Activated CD4-positive, alpha-beta T cell treated with anti-CD3 and anti-CD28 coated beads, Interleukin-2, amount 10 ng/mL, durations not matched to agents 7 days and 5 days (primary cell): Measurements from ENCODE around the gene ZSWIM8. TPM values are rescaled to one million over a fixed set of nuclear protein-coding genes. Genes with fewer than 3 reads are reported as not detected.
A peak's percentile ranks its signal among the peaks of the same experiment; 100 is the strongest.

Experiments
- CTCF ChIA-PET: fragments of 350-600 bp; sonication (Branson Sonifier 250); formaldehyde crosslinking; loops from one replicate; lab custom pipeline; 2021; ENCODE audit warnings: antibody characterized with exemption; lab: Charles Lee
- POLR2A ChIA-PET: fragments of 350-600 bp; sonication (Branson Sonifier 250); formaldehyde crosslinking; loops from one replicate; lab custom pipeline; 2021; ENCODE audit warnings: antibody characterized with exemption; lab: Charles Lee
- DNase-seq: peaks from one replicate; pipeline ENCODE4 v3.0.0-alpha.2; 2020
- H3K27ac Mint-ChIP-seq: one replicate; pipeline ENCODE4 v1.8.0; 2021; ENCODE audit warnings: mild to moderate bottlenecking, moderate library complexity, mixed read lengths
- H3K27me3 Mint-ChIP-seq: one replicate; pipeline ENCODE4 v1.8.0; 2021; ENCODE audit warnings: mixed read lengths
- H3K36me3 Mint-ChIP-seq: one replicate; pipeline ENCODE4 v1.8.0; 2021; ENCODE audit warnings: low read depth, mixed read lengths
- H3K4me1 Mint-ChIP-seq: one replicate; pipeline ENCODE4 v1.8.0; 2021; ENCODE audit warnings: mixed read lengths
- H3K4me3 Mint-ChIP-seq: one replicate; pipeline ENCODE4 v1.8.0; 2021; ENCODE audit warnings: mild to moderate bottlenecking, moderate library complexity, mixed read lengths
- H3K9me3 Mint-ChIP-seq: one replicate; pipeline ENCODE4 v1.8.0; 2021; ENCODE audit warnings: mixed read lengths
- total RNA-seq, 2 experiments: library from RNA; stranded (reverse); gene quantifications; one replicate each; pipeline ENCODE4 v1.2.3, GENCODE V29; 2021

ZSWIM8 gene
- total RNA-seq, 2 experiments from 2014 or later: 79.2 to 87.3 TPM

- Mint-ChIP-seq H3K27ac (peak overlapping the region; percentile 69), H3K4me1 (peaks cover 37% of the 10 kb centered on the region), H3K9me3 (no peaks in the 10 kb centered on the region), H3K36me3 (peaks cover 48% of the 10 kb centered on the region), H3K4me3 (peak overlapping the region; percentile 40), H3K27me3 (no peaks in the 10 kb centered on the region)
- CTCF ChIA-PET: interaction anchor here (0.8 to 2.5 kb wide), 4 partner anchors 10 to 67 kb away, joined by 3 to 7 read pairs (median 4); partner anchors contain the start of gene CAMK2G
- POLR2A ChIA-PET: interaction anchor here (0.6 kb wide), 1 partner anchor 27 kb away, joined by 3 read pairs; no protein-coding TSS in a partner anchor
- no peak for DNase-seq
Measured at GRCh38 chr10:73812657-73813056, 27.3 kb downstream of the ZSWIM8 start.

GRCh38 chr10:73813333-73813732 lies 27.9 kb downstream of the ZSWIM8 start:
- peaks cover 42% of the 10 kb centered on the region for H3K36me3 Mint-ChIP-seq
- H3K27me3 Mint-ChIP-seq: no peaks in the 10 kb centered on the region
- ChIA-PET CTCF (interaction anchor here (1.3 to 2.5 kb wide), 3 partner anchors 10 to 66 kb away, joined by 3 to 7 read pairs (median 6); partner anchors contain the start of gene CAMK2G), POLR2A (no interaction called here)
- no peak overlapping the region for H3K4me3 Mint-ChIP-seq
- H3K4me1 Mint-ChIP-seq: peaks cover 31% of the 10 kb centered on the region
- DNase-seq: no peak
- no peaks in the 10 kb centered on the region for H3K9me3 Mint-ChIP-seq
- no peak overlapping the region for H3K27ac Mint-ChIP-seq

GRCh38 chr10:73814276-73814895 lies 29.0 kb downstream of the ZSWIM8 start:
- POLR2A ChIA-PET: interaction anchor here (0.6 kb wide), 1 partner anchor 8 kb away, joined by 3 read pairs; no protein-coding TSS in a partner anchor
- Mint-ChIP-seq H3K27me3 (no peaks in the 10 kb centered on the region), H3K4me1 (peaks cover 23% of the 10 kb centered on the region), H3K4me3 (no peak overlapping the region), H3K9me3 (no peaks in the 10 kb centered on the region), H3K36me3 (peaks cover 35% of the 10 kb centered on the region), H3K27ac (no peak overlapping the region)
- DNase-seq: no peak
- CTCF ChIA-PET: interaction anchor here (1.4 to 2.5 kb wide), 2 partner anchors 9 to 46 kb away, joined by 4 to 7 read pairs; no protein-coding TSS in a partner anchor

GRCh38 chr10:73814896-73815718 lies 29.7 kb downstream of the ZSWIM8 start:
- Mint-ChIP-seq H3K27ac (no peak overlapping the region), H3K36me3 (peaks cover 32% of the 10 kb centered on the region)

GRCh38 chr10:73815719-73816030 lies 30.3 kb downstream of the ZSWIM8 start:
- Mint-ChIP-seq H3K4me1 (peaks cover 12% of the 10 kb centered on the region), H3K4me3 (no peak overlapping the region), H3K27ac (no peak overlapping the region), H3K27me3 (no peaks in the 10 kb centered on the region), H3K36me3 (peaks cover 28% of the 10 kb centered on the region), H3K9me3 (no peaks in the 10 kb centered on the region)
- POLR2A ChIA-PET: no interaction called here
- DNase-seq: no peak
- CTCF ChIA-PET: interaction anchor here (0.7 to 1.9 kb wide), 4 partner anchors 17 to 64 kb away, joined by 3 to 6 read pairs (median 3); no protein-coding TSS in a partner anchor

More at GRCh38 chr10:73814896-73815718, 29.7 kb downstream of the ZSWIM8 start:
- ChIA-PET CTCF (interaction anchor here (0.7 to 1.9 kb wide), 5 partner anchors 16 to 64 kb away, joined by 3 to 6 read pairs (median 3); no protein-coding TSS in a partner anchor), POLR2A (no interaction called here)
- H3K9me3 Mint-ChIP-seq: no peaks in the 10 kb centered on the region
- H3K4me3 Mint-ChIP-seq: no peak overlapping the region
- DNase-seq: no peak
- H3K4me1 Mint-ChIP-seq: peaks cover 16% of the 10 kb centered on the region
- H3K27me3 Mint-ChIP-seq: no peaks in the 10 kb centered on the region

- no peak for DNase-seq
- CTCF ChIA-PET: interaction anchor here (0.6 to 1.9 kb wide), 3 partner anchors 24 to 1309 kb away, joined by 3 to 6 read pairs (median 5); no protein-coding TSS in a partner anchor
- no peak overlapping the region for H3K27ac Mint-ChIP-seq
- H3K36me3 Mint-ChIP-seq: peaks cover 33% of the 10 kb centered on the region
- no peaks in the 10 kb centered on the region for H3K27me3 Mint-ChIP-seq
- H3K9me3 Mint-ChIP-seq: no peaks in the 10 kb centered on the region
- H3K4me3 Mint-ChIP-seq: no peak overlapping the region
- H3K4me1 Mint-ChIP-seq: peaks cover 12% of the 10 kb centered on the region
- POLR2A ChIA-PET: no interaction called here
Measured at GRCh38 chr10:73816917-73817729, 31.7 kb downstream of the ZSWIM8 start.

GRCh38 chr10:73817826-73818225 lies 32.4 kb downstream of the ZSWIM8 start:
- peaks cover 34% of the 10 kb centered on the region for H3K36me3 Mint-ChIP-seq
- no peak for DNase-seq
- H3K4me3 Mint-ChIP-seq: no peak overlapping the region
- POLR2A ChIA-PET: no interaction called here
- H3K27me3 Mint-ChIP-seq: no peaks in the 10 kb centered on the region
- CTCF ChIA-PET: interaction anchor here (1.0 to 1.8 kb wide), 2 partner anchors 23 to 42 kb away, joined by 3 to 5 read pairs; no protein-coding TSS in a partner anchor
- no peaks in the 10 kb centered on the region for H3K9me3 Mint-ChIP-seq
- H3K27ac Mint-ChIP-seq: peak overlapping the region; percentile 46
- H3K4me1 Mint-ChIP-seq: peaks cover 8% of the 10 kb centered on the region

- Mint-ChIP-seq H3K27ac (no peak overlapping the region), H3K4me1 (peaks cover 5% of the 10 kb centered on the region), H3K36me3 (peaks cover 28% of the 10 kb centered on the region), H3K27me3 (no peaks in the 10 kb centered on the region), H3K9me3 (no peaks in the 10 kb centered on the region), H3K4me3 (no peak overlapping the region)
- POLR2A ChIA-PET: no interaction called here
- CTCF ChIA-PET: interaction anchor here (1.0 to 1.8 kb wide), 3 partner anchors 23 to 41 kb away, joined by 3 to 5 read pairs (median 4); partner anchors contain the start of gene ZSWIM8
- DNase-seq: no peak
Measured at GRCh38 chr10:73818402-73818801, 33.0 kb downstream of the ZSWIM8 start.

GRCh38 chr10:73819081-73819480 lies 33.7 kb downstream of the ZSWIM8 start:
- no peak for DNase-seq
- Mint-ChIP-seq H3K4me3 (no peak overlapping the region), H3K27me3 (no peaks in the 10 kb centered on the region), H3K4me1 (peaks cover 5% of the 10 kb centered on the region), H3K36me3 (peaks cover 29% of the 10 kb centered on the region), H3K9me3 (no peaks in the 10 kb centered on the region), H3K27ac (no peak overlapping the region)
- CTCF ChIA-PET: interaction anchor here (1.0 to 1.5 kb wide), 4 partner anchors 9 to 67 kb away, joined by 3 to 8 read pairs (median 4); partner anchors contain the start of gene ZSWIM8
- POLR2A ChIA-PET: no interaction called here

- no peaks in the 10 kb centered on the region for H3K27me3 Mint-ChIP-seq
- no peak overlapping the region for H3K27ac Mint-ChIP-seq
- peaks cover 5% of the 10 kb centered on the region for H3K4me1 Mint-ChIP-seq
- no peak overlapping the region for H3K4me3 Mint-ChIP-seq
- ChIA-PET CTCF (interaction anchor here (1.2 to 1.5 kb wide), 3 partner anchors 8 to 67 kb away, joined by 3 to 8 read pairs (median 4); partner anchors contain the start of gene ZSWIM8), POLR2A (no interaction called here)
- H3K9me3 Mint-ChIP-seq: no peaks in the 10 kb centered on the region
- peaks cover 33% of the 10 kb centered on the region for H3K36me3 Mint-ChIP-seq
- no peak for DNase-seq
Measured at GRCh38 chr10:73819513-73820093, 34.2 kb downstream of the ZSWIM8 start.

- H3K4me3 Mint-ChIP-seq: no peak overlapping the region
- H3K27ac Mint-ChIP-seq: no peak overlapping the region
- ChIA-PET POLR2A (no interaction called here), CTCF (interaction anchor here (1.2 to 2.2 kb wide), 2 partner anchors 10 to 56 kb away, joined by 4 to 7 read pairs; no protein-coding TSS in a partner anchor)
- peaks cover 3% of the 10 kb centered on the region for H3K4me1 Mint-ChIP-seq
- peaks cover 30% of the 10 kb centered on the region for H3K36me3 Mint-ChIP-seq
- no peaks in the 10 kb centered on the region for H3K27me3 Mint-ChIP-seq
- DNase-seq: no peak
- no peaks in the 10 kb centered on the region for H3K9me3 Mint-ChIP-seq
Measured at GRCh38 chr10:73823391-73823790, 38.0 kb downstream of the ZSWIM8 start.
